HG02943 (cell line): Measurements from ENCODE around the gene MPHOSPH8.
"Not testable (repeated sequence)": the region's sequence is repeated elsewhere in the genome, so short reads cannot be mapped to it uniquely, and the experiment has no call there.

Experiments used
- ATAC-seq: cut with Tn5 transposase; IDR thresholded peaks from one replicate; pipeline ENCODE4 v1.9.1; 2021; ENCODE audit warnings: mild to moderate bottlenecking, low read depth, moderate library complexity; ENCODE audit not compliant: unreplicated experiment

The MPHOSPH8 gene

DNA sequence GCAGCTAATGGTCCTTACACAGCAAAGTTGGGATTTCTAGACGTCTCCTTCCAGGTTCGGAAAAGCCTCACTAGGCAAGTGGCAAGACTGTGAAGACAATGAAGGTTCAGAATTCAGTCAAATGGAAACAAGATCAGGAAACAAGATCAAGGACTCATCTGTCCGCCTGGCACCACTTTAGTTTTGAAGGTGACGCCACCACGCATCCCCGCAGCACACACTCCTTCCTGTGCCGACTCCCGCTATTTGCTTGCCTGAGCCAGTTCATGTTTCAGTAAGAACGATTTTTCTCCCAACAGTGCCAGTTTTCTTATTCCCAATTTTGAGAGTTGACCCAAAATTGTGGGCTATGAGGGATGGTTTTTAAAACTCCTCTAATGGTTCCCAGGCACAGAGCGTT is 41.4 kb downstream of the MPHOSPH8 start:
- ATAC-seq = no peak

DNA sequence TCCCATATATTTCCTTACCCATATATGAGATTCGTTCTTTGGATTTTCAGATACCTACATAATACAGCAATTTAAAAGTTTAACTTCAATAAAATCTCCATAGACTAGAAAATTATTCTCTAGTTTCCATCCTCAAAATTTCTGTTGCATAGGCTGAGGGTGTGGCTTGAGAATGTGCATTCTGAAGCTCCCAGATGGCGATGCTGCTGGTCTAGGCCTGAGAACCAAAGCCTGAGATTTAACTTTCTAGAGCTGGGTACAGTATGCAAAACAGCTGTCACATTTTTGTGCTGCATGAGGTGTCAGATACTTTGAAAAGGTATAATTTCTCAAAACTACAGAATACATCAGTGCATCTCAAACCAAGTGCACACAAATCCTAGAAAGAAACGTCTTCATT is 42.7 kb downstream of the MPHOSPH8 start:
- ATAC-seq = no peak

DNA sequence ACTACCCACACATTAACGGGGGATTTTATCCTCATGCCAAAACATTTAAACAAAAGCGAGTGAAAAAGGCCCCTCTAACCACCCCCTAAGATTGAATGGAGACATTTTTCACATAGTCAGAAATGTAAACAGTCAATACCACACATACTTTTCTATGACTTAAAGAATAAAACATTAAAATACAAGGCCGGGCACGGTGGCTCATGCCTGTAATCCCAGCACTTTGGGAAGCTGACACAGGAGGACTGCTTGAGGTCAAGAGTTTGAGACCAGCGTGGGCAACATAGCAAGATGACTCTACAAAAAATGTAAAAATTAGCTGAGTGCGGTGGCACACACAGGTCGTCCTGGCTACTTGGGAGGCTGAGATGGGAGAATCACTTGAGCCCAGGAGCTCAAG is 47.3 kb downstream of the MPHOSPH8 start:
- ATAC-seq = no peak

DNA sequence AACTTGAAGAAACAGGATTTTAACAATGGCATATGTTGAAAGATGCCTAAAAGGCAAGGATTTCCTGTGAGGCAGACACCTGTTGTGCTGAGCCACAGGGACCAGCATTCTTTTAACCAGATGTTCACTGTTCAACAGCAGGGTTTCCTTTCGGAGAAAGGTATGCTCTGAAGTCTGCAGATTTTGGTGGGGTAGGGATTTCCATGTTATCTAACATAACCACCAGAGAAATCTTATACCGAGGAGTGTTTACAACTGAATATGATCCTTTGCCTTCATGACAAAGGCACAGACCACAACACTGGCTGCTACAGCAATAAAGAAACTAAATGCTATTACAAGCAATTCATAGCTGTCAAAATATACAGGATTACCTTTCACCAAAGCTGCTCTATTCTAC is 48.1 kb downstream of the MPHOSPH8 start:
- no peak for ATAC-seq

DNA sequence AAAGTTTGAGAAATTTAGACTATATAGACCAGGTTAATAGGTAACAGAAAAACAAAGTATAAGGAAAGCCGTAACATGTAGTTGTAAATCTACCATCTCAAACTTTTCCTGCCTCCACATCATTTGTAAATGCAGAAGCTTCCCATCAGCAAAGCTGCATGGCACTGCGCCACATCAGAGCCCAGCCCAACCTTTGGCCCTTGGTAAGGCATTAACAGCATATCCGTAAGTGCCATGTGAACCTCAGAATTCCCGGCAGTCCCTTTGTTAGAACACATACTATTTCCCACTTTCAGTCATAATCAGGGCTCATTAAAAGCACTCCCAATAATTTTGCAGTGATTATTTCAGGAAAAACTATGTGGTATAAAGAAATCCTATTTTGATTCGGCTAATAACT is 51.6 kb downstream of the MPHOSPH8 start:
- no peak for ATAC-seq

DNA sequence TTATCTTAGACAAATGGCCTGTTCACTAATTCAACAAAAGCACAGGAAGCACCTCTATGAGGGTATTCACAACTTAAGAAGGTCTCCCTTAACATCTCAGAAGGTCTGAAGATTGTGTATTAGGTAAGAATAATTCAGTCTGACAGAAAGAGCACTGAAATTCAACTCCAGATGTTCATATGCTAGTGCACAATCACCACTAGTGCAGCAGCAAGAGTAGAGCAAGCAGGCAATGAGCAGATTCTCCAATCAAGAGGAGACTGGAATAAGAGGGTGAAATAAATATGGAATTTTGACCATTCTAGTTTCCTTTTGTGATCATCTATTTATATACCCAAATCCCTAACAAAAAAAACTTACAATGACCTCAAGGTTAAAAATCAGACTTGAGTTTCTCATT is 52.0 kb downstream of the MPHOSPH8 start:
- ATAC-seq = no peak

DNA sequence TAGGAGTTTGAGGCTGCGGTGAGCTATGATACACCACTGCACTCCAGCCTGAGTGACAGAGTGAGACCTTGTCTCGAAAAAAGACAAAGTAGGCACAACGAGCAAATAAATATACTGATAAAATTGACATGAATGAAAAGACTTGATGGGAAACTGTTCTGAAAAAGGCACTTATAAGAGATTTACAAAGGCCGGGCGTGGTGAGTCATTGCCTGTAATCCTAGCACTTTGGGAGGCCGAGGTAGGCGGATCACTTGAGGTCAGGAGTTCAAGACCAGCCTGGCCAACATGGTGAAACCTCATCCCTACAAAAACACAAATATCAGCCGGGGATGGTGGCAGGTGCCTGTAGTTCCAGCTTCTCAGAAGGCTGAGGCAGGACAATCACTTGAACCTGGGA is 58.0 kb downstream of the MPHOSPH8 start:
- ATAC-seq = not testable (repeated sequence)

DNA sequence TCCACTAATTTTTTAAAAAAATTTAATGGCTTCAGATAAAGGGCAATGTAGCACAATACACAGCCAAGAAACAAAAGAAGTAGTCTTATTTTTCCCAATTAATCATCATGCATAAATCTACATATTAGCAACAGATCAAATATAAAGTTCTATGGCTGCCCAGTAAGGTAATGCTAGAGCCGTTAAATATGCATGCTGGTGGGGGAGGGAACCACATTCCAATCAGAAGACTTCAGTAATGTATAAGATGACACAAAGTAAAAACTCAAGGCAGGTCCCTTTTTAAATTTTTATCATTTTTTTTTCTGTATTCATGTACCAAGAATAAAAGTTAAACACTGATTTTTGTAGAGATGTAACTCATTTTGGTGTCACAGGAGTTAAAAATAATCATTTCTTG is 62.0 kb downstream of the MPHOSPH8 start:
- ATAC-seq = no peak

DNA sequence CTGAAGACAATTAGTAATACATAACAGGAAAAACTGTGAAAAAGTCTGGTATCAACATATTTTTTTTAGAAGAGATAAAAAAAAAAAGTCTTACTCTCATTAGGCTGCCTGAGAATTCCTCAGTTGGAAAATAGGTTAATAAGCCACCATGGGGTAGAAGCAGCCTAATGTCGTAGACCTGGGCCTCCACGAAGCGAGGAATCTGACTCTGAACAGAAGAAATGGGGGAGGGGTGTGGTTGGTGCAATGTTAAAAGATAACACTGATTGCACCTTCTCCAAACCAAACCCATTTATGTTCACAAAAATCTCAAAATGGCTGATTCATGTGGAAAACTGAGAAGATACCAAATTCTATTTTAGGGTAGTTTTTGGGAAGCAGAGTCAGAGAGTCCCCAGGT is 62.4 kb downstream of the MPHOSPH8 start:
- ATAC-seq = no peak

DNA sequence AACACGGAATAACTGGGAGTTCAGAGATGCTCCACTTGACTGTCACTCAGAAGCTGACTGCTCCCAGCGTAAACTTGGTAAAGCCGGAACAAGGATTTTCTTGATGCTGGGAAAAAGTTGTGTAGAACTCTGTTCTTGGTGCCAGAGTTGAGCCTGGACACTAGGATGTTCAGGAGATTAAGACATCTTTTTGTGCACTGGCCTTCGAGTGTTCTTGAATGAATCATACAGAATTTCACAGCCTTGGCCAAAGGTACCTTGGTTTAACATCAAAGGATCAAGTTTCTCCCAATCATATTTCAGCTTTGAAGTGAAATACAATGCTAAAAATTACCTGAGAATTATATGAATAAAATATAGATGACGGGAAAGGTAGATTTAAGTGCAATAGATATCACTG is 67.5 kb downstream of the MPHOSPH8 start:
- not testable (repeated sequence) for ATAC-seq

DNA sequence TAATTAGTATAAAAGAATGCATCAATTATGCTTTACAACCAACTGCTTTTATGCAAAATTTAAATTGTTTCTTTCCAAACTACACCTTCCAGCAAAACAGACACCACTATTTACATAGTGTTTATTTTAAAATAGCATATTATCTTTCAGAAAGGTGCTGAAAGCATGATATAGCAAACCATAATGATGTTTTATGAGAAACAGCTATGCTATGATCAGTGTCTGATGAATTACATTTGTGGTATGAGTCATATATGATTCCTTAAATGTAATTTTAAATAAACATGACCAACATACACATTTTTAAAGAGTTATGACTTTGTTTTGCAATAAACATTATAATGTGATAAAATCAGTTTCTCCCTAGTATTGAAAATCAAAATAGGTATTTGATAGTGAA is 68.2 kb downstream of the MPHOSPH8 start:
- ATAC-seq = not testable (repeated sequence)

DNA sequence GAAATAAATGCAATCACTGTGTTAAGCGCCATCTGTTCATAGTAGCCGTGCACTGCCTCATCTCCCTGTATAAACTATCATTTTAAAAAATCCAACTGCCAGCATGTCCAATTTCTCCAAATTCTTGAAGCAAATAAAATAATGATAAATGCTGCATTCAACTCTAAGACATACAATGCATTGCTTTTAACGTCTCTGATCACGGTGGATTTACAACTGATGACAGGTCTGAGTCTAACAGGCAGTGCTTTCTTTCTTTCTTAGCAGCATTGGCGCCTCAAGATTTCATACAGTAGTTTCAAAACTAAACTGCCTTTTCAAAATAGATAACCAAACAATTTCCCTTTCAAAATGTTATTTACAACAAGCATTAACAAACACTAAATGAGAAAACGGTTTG is 70.8 kb downstream of the MPHOSPH8 start:
- not testable (repeated sequence) for ATAC-seq

DNA sequence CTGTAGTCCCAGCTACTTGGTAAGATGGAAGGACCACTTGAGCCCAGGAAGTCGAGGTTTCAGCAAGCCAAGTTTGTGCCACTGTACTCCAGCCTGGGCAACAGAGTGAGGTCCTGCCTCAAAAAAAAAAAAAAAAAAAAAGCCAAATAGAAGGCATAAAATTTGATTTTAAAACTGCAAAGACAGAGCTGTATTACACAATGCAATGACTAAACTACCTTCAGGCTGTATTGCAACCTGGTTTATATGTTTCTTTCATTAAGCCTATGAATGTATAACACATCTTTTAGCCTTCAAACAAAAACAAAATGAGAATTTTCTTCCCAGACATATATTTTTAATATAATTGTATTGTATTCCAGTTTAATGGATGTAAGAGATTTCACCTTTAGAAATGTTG is 75.6 kb downstream of the MPHOSPH8 start:
- not testable (repeated sequence) for ATAC-seq

DNA sequence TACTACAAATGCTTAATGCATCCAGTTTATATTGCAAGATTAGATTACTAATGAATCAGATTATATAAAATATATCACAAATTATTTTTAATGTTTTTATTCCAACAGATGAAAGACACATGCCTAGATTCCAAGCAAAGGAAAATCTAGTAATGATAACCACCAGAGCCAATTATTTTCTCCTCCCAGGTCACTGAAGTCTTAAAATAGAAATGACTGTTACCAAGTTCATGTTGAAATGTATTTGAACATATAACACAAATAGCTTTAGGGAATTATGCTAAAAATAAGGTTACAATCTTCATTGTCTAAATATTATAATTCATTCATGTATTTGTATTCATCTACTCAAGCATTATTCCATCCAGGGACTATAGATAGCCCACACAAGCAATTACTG is 76.3 kb downstream of the MPHOSPH8 start:
- not testable (repeated sequence) for ATAC-seq

DNA sequence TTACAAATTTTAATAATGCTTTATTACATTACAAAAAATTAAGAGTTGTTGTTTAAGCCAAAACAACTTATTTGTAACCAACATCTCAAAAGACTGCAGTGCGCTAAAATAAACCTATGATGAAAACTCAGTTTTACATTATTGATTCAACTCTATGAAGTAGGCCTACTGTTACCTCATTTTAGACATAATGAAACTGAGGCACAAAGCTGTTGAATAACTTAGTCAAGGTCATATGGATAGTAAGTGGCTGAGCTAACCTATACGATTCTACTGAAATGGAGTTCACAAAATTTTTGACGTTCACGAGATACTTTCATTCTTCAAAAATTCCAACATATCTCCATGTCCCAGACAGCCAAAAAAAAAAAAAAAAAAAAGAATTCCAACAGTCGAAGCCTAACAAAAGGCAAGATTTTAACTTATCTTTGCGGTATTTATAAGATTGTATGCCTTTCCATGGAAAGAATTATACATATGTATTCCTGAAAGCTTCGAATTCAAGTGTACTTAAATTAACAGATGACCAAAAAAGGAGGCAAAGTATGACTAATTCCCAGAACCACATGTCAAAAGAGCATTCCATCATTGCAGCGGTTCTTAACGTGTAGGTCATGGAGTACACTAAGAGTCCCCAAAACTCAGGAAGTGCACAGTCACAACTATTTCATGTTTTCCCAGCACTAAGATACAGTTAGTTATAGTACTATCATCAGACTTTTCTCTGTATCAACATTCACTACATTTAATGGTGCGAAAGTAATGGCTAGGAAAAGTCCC is 79.9 kb downstream of the MPHOSPH8 start:
- ATAC-seq = no peak

DNA sequence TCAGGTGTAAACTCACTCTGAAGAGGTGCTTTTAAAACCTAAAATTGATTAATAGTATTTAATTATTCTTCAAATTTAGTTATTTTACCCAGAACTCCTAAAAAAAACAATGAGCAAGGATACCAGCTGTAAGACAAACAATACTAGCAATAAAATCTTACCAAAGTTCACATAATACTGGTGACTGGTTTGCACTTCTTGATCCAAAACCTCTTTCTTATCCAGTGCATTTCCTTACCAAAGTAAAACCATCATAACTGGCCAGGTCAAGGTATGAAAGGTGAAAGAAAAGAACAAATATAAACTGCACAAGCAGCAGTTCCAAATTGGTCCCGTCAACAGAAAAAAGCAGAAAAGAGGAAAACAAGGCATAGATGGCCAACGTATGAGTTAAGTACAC is 86.6 kb downstream of the MPHOSPH8 start:
- no peak for ATAC-seq
